GM18858 (cell line): ENCODE results near the gene DCUN1D2.

Experiments used
- ATAC-seq: cut with Tn5 transposase; IDR thresholded peaks from one replicate; pipeline ENCODE4 v1.9.1; 2021; ENCODE audit not compliant: unreplicated experiment

DCUN1D2 gene

DNA sequence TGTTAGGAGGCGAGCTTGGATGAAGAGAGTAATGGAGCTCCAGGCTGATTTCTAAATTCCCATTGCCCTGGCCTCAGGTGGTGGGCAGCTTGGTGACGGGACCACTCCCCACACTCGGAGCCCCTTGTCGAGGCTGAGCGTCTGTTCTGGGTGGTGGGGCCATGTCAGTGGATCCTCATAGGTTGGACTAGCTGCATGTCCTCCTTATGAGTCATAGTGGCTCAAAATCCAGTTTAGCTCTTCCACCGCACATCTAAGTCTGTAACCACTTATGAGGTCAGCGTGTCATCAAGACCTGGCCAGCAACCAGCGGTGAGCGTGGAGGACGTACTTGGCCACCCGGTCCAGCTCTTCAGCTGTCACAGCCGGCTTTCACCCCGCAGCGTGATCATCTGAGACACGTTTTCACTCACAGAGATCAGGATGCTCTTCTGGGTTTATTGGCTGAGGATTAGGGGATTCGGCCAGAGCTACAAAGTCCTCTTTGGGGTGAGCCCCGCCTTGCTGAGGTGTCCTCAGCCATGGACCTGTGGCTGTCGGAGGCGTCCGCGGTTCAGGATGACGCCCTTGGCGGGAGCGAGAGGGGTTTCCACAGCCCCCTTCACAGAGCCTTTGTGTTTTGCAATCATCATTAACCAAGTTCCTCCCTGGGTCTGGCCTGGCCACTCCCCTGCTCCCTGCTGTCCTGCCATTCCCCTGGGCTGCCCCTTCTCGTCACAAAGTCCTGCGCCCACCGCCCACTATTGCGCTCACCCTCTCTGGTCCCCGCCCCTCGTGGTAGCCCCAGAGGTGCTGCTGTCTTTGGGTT, 79.1 kb downstream of the DCUN1D2 start:
- ATAC-seq, result no peak

- no peak for ATAC-seq
Measured at GRCh38 chr13:113410472-113411201, 79.9 kb downstream of the DCUN1D2 start.

GRCh38 chr13:113408562-113408961, 81.9 kb downstream of the DCUN1D2 start:
- no peak for ATAC-seq

DNA sequence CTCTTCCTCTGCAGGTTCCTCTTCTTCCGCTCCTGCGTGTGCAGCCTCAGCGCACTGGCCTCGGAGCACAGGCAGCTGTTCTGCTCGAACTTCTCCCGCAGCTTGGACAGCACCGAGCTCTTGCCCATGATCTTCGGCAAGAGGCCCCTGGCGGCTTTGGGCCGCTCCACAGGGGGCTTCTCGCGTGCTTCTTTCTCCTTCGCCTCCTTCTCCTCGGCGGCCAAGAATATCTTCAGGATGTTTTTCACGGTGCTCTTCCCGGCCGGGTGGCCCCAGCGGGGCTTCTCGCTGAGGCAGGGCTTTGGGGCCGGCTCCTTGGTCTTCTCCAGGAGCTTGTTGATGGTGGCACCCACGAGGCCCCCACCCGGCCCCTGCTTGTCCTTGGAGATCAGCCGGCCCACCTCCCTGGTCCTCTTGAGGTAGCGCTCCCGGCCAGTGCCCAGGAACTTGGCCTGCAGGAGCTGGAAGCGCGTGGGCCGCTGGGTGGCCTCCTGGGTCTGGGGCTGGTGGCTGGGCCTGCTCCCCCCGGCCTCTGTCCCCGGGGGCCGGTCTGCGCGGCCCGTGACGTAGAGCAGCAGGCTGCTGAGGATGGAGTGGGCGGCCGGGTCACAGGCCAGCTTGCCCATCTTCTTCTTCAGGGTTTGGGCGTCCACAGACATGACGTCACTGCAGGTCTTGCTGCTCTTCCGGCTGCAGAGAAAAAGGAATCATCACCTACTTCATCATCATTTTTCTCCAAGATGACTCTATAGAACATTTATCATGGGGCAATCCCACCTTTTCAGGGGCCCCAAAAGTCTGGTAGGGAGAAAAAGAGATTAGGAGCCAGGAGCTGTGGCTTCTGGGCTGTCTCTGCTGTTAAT, 82.7 kb downstream of the DCUN1D2 start:
- ATAC-seq, result no peak

DNA sequence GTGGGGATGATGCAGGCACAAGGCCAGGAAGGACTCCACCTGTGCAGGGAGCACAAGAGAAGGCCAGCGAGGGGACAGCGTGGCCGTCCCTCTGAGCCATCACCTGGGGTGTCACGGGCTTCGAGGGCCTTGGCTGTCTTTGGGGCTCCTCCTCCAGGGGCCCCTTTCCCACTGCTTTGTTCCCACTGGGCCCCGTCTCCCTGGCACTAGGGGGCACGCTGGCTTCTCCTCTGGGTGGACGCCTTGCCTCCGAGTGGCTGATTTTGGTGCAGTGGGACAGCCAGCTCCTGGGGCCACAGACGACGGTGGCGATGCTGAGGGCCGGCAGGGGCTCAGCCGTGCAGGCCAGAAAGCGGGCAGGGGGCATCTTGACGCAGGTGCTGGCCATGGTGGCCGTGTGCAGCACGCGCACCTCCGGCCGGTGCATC, 83.4 kb downstream of the DCUN1D2 start:
- no peak for ATAC-seq

DNA sequence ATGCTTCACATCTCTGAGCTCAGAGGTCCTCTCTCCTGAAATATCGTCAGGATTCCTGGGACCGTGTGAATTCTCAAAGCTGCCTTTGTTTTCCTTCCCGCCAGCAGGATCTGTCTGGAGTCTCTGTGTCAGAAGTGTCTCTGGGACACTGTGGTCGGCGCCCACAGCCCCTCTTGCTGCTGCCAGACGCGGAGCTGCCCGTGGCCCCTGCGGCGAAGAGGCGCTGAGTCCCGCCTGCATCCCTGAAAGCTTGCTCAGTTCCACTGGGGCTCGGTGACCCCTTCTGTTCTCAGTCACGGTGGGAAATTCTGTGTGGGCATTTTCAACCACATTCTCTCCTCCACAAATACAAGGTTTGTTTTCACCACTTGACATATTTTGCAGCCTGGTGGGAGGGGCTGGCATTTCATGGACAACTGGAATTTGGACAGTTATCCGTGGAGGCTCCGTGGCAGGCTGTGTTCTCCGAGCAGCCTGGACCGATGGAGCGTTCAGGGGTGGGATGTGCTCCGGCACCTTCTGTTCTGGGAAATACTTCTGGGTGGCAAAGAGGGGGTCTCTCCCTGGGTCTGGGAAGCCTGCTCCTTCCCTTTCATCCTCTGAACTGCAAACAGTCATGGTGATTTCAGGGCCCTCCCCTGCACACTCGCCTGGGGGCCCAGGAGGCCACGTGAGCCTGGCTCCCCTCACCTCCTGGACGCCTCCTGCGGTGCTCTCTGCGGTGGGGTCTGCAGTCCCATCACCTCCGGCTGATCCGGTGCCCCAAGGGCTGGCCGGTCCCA, 84.0 kb downstream of the DCUN1D2 start:
- no peak for ATAC-seq
